Esophagus (tissue), 2 donors: ENCODE measurements around the gene KCTD5. TPM values are rescaled to one million over a fixed set of nuclear protein-coding genes. Genes with fewer than 3 reads are reported as not detected.
A peak's percentile ranks its signal among the peaks of the same experiment; 100 is the strongest.

ENCODE experiments used
- H3K27ac ChIP-seq, 2 donors: one replicate each; pipeline ENCODE4 v1.5.1; 2013; ENCODE audit warnings: low read depth in 2 of 2, mild to moderate bottlenecking in 2 of 2, inconsistent platforms in 1 of 2, low read length in 1 of 2, moderate library complexity in 1 of 2
- H3K27me3 ChIP-seq, 2 donors: one replicate each; pipeline ENCODE4 v1.6.1; 2013; ENCODE audit warnings: low read length in 2 of 2, control low read depth in 1 of 2, mild to moderate bottlenecking in 1 of 2; ENCODE audit not compliant: insufficient read depth in 2 of 2, control insufficient read depth in 1 of 2
- H3K36me3 ChIP-seq, 2 donors: one replicate each; pipeline ENCODE4 v1.6.1; 2013; ENCODE audit warnings: low read length in 1 of 2; ENCODE audit not compliant: control insufficient read depth in 2 of 2, insufficient read depth in 2 of 2
- H3K4me1 ChIP-seq, 2 donors: one replicate each; pipeline ENCODE4 v1.6.1; 2013; ENCODE audit warnings: low read length in 1 of 2; ENCODE audit not compliant: control insufficient read depth in 2 of 2, insufficient read depth in 2 of 2
- H3K4me3 ChIP-seq, 2 donors: one replicate each; pipeline ENCODE4 v1.5.1; 2013; ENCODE audit warnings: low read length in 2 of 2, mild to moderate bottlenecking in 2 of 2, low read depth in 1 of 2, moderate library complexity in 1 of 2
- H3K9me3 ChIP-seq, 2 donors: one replicate each; pipeline ENCODE4 v1.6.1; 2013; ENCODE audit warnings: mild to moderate bottlenecking in 2 of 2, low read depth in 1 of 2, low read length in 1 of 2, moderate library complexity in 1 of 2; ENCODE audit not compliant: control insufficient read depth in 2 of 2, insufficient read depth in 1 of 2
- WGBS, 2 donors: extraction: QIAGEN DNeasy Blood & Tissue Kit; methylation state at CpG; one replicate each; pipeline ENCODE4 v1.1.7; 2013; 5-methylcytosine and 5-hydroxymethylcytosine counted together
- polyA plus RNA-seq, 2 donors: library from polyadenylated mRNA; stranded (reverse); fragments of 200-250 nt; gene quantifications; one replicate each; pipeline ENCODE4 v1.2.3, GENCODE V29; 2013
- donor health status: healthy with polysubstance abuse.
- donor health status: Bipolar disorder and iron deficiency.

The KCTD5 gene
- polyA plus RNA-seq, 2 donors, result 23.1 to 25.4 TPM

- no peaks in the 10 kb centered on the region for H3K9me3 ChIP-seq
- H3K27ac ChIP-seq, result peak overlapping the region; percentile 20 to 86
- no peaks in the 10 kb centered on the region for H3K27me3 ChIP-seq
- 58% methylated on average over 14 of the region's 14 CpGs for WGBS, 2 donors
- H3K4me3 ChIP-seq, result no peak overlapping the region
- peaks cover 0 to 17% of the 10 kb centered on the region in 2 donors for H3K36me3 ChIP-seq
- H3K4me1 ChIP-seq, result peaks cover 0 to 15% of the 10 kb centered on the region in 2 donors
Observed at GRCh38 chr16:2713523-2713922, 31.2 kb downstream of the KCTD5 start.

- no peaks in the 10 kb centered on the region for H3K27me3 ChIP-seq
- no peaks in the 10 kb centered on the region for H3K9me3 ChIP-seq
- WGBS, 2 donors, result 74 to 75% methylated on average over 26 to 28 of the region's 28 CpGs
- H3K4me1 ChIP-seq, result peaks cover 0 to 15% of the 10 kb centered on the region in 2 donors
- peak overlapping the region in 1 of 2 donors; percentile 1 for H3K4me3 ChIP-seq
- H3K27ac ChIP-seq, result peak overlapping the region; percentile 20 to 86
- peaks cover 0 to 13% of the 10 kb centered on the region in 2 donors for H3K36me3 ChIP-seq
Observed at GRCh38 chr16:2713985-2714774, 31.9 kb downstream of the KCTD5 start.

GRCh38 chr16:2715064-2715463 is 32.7 kb downstream of the KCTD5 start:
- Histone ChIP-seq H3K36me3 (peaks cover 0 to 8% of the 10 kb centered on the region in 2 donors), H3K9me3 (no peaks in the 10 kb centered on the region), H3K27ac (peak overlapping the region; percentile 62 to 65), H3K4me3 (peak overlapping the region; percentile 41 to 48), H3K4me1 (peaks cover 0 to 23% of the 10 kb centered on the region in 2 donors), H3K27me3 (no peaks in the 10 kb centered on the region)
- WGBS, 2 donors, result 21 to 26% methylated on average over 9 of the region's 9 CpGs

GRCh38 chr16:2715519-2715918 is 33.2 kb downstream of the KCTD5 start:
- Histone ChIP-seq H3K36me3 (peaks cover 0 to 4% of the 10 kb centered on the region in 2 donors), H3K4me3 (peak overlapping the region; percentile 41 to 48), H3K4me1 (peaks cover 0 to 23% of the 10 kb centered on the region in 2 donors), H3K9me3 (no peaks in the 10 kb centered on the region), H3K27me3 (no peaks in the 10 kb centered on the region), H3K27ac (peak overlapping the region; percentile 65 to 78)
- 7 to 10% methylated on average over 23 to 33 of the region's 33 CpGs for WGBS, 2 donors

GRCh38 chr16:2715966-2716885 is 33.9 kb downstream of the KCTD5 start:
- Histone ChIP-seq H3K9me3 (no peaks in the 10 kb centered on the region), H3K36me3 (peaks cover 0 to 4% of the 10 kb centered on the region in 2 donors), H3K27ac (peak overlapping the region; percentile 45 to 78), H3K4me1 (peaks cover 0 to 23% of the 10 kb centered on the region in 2 donors), H3K27me3 (no peaks in the 10 kb centered on the region), H3K4me3 (peak overlapping the region; percentile 41 to 48)
- 62 to 67% methylated on average over 17 of the region's 17 CpGs for WGBS, 2 donors

- H3K9me3 ChIP-seq, result no peaks in the 10 kb centered on the region
- H3K27ac ChIP-seq, result peak overlapping the region; percentile 36 to 78
- H3K27me3 ChIP-seq, result no peaks in the 10 kb centered on the region
- H3K36me3 ChIP-seq, result peaks cover 0 to 4% of the 10 kb centered on the region in 2 donors
- WGBS, 2 donors, result 78 to 81% methylated on average over 10 of the region's 10 CpGs
- peaks cover 0 to 20% of the 10 kb centered on the region in 2 donors for H3K4me1 ChIP-seq
- H3K4me3 ChIP-seq, result peak overlapping the region; percentile 41 to 48
Observed at GRCh38 chr16:2716948-2717347, 34.6 kb downstream of the KCTD5 start.

- H3K27me3 ChIP-seq, result no peaks in the 10 kb centered on the region
- peaks cover 0 to 4% of the 10 kb centered on the region in 2 donors for H3K36me3 ChIP-seq
- H3K4me1 ChIP-seq, result peaks cover 0 to 20% of the 10 kb centered on the region in 2 donors
- H3K4me3 ChIP-seq, result peak overlapping the region; percentile 41 to 48
- no peaks in the 10 kb centered on the region for H3K9me3 ChIP-seq
- H3K27ac ChIP-seq, result peak overlapping the region; percentile 47 to 78
- 75 to 77% methylated on average over 20 to 21 of the region's 21 CpGs for WGBS, 2 donors
Observed at GRCh38 chr16:2717383-2718263, 35.3 kb downstream of the KCTD5 start.

GRCh38 chr16:2719328-2720063 is 37.2 kb downstream of the KCTD5 start:
- no peaks in the 10 kb centered on the region for H3K9me3 ChIP-seq
- H3K36me3 ChIP-seq, result peaks cover 0 to 4% of the 10 kb centered on the region in 2 donors
- no peaks in the 10 kb centered on the region for H3K27me3 ChIP-seq
- peak overlapping the region; percentile 91 to 93 for H3K27ac ChIP-seq
- peaks cover 0 to 13% of the 10 kb centered on the region in 2 donors for H3K4me1 ChIP-seq
- 62 to 74% methylated on average over 16 of the region's 16 CpGs for WGBS, 2 donors
- H3K4me3 ChIP-seq, result peak overlapping the region; percentile 41 to 62
